OCI-LY3 (cell line): ENCODE measurements around the gene TMEM185A.
A peak's percentile ranks its signal among the peaks of the same experiment; 100 is the strongest.
"Not testable (repeated sequence)": the region's sequence is repeated elsewhere in the genome, so short reads cannot be mapped to it uniquely, and the experiment has no call there.

Experiments
- H2AFZ ChIP-seq: fragments of 200-600, 300-600 bp; shearing (Covaris generic); 2 replicates; pipeline ENCODE4 v1.6.0; 2014; ENCODE audit warnings: antibody characterized with exemption, low read depth, low read length
- H3K27ac ChIP-seq: fragments of 200-600, 300-600 bp; sonication (generic); 2 replicates; pipeline ENCODE4 v1.5.1; 2014; ENCODE audit warnings: mild to moderate bottlenecking, low read length, moderate library complexity, mixed read lengths
- H3K27me3 ChIP-seq: fragments of 200-600, 300-600 bp; sonication (generic); 2 replicates; pipeline ENCODE4 v1.6.1; 2014; ENCODE audit warnings: low read depth, low read length, mixed read lengths
- H3K36me3 ChIP-seq: fragments of 200-600, 300-600 bp; sonication (generic); replicated peaks from 2 replicates; pipeline ENCODE3; 2014; ENCODE audit warnings: low read depth, low read length, mixed read lengths
- H3K4me1 ChIP-seq: fragments of 300-600, 200-600 bp; sonication (generic); 2 replicates; pipeline ENCODE4 v1.6.1; 2014; ENCODE audit warnings: low read length, mixed read lengths
- H3K4me2 ChIP-seq: fragments of 200-600, 300-600 bp; sonication (generic); 2 replicates; pipeline ENCODE4 v1.6.1; 2014; ENCODE audit warnings: low read length, mixed read lengths
- H3K4me3 ChIP-seq: fragments of 300-600, 200-600 bp; sonication (generic); 2 replicates; pipeline ENCODE4 v1.5.1; 2014; ENCODE audit warnings: antibody characterized with exemption, mild to moderate bottlenecking, low read length, moderate library complexity
- H3K79me2 ChIP-seq: fragments of 300-600, 200-600 bp; shearing (Covaris generic); 2 replicates; pipeline ENCODE4 v1.6.1; 2014; ENCODE audit warnings: mild to moderate bottlenecking, low read length, mixed read lengths
- H3K9ac ChIP-seq: fragments of 300-600, 200-600 bp; shearing (Covaris generic); 2 replicates; pipeline ENCODE4 v1.6.0; 2014; ENCODE audit warnings: mild to moderate bottlenecking, low read length, moderate library complexity
- H3K9me3 ChIP-seq: fragments of 200-600, 300-600 bp; shearing (Covaris generic); 2 replicates; pipeline ENCODE4 v1.6.1; 2014; ENCODE audit warnings: low read length, mixed read lengths; ENCODE audit not compliant: insufficient read depth
- H4K20me1 ChIP-seq: fragments of 200-600, 300-600 bp; sonication (generic); 2 replicates; pipeline ENCODE4 v1.6.1; 2016; ENCODE audit warnings: low read length, mixed read lengths; ENCODE audit not compliant: insufficient read depth
- EZH2phosphoT487 ChIP-seq: fragments of 200-600 bp; shearing (Covaris generic); IDR thresholded peaks from 2 replicates; pipeline ENCODE4 v1.6.1; 2018; ENCODE audit warnings: antibody characterized with exemption, mixed run types, low read depth
- TF ChIP-seq, protein P1 (sequence below): fragments of 200-600, 300-600 bp; sonication (generic); IDR thresholded peaks from 2 replicates; pipeline ENCODE4 v1.5.1; 2014; ENCODE audit warnings: antibody characterized with exemption, low read length, low read depth

Gene TMEM185A

DNA sequence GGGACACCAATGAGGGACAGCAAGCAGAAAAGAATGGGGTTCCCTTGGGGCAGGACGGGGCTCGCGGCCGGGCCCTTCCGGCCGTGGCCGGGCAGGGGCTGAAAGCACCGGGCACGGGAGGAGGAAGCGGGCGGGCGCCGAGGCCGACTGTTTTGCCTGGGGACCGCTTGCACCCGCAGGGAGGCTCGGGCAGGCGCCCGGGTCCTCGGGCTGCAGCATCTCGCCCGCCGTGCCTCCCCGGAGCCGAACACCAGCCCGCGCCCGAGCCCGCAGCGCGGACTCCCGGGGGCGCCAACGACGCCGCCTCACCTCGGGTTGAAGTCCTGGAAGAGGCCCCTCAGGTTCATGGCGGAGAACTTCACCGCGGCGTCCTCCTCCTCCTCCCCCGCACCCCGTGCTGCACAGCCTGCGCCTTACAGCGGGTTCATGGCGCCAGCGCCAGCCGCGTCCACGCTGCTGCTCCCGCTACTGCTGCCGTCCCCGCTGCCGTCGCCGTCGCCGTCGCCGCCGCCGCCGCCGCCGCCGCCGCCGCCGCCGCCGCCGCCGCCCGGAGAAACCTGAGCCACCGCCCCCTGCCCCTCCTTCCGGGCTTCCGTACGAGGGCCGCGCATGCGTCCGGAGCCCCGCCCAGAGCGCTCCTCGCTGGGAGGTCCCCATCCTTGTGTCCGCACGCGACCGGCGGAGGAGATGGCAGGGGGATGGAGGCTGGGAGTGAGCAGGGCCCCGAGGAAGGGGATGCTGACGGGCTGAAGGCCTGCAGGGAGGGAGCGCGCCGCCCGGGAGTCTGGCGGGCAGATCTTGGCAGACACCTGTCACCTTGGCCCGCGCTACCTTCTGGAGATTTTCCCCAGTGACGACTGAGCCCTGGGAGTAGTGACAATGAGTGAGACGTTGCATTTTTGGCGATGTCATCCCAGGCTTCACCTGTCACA, at the start of gene TMEM185A:
TMEM185A (minus strand) TSS at position 559 of the 932 bp plus-strand sequence; CDS start at position 347, 212 bp downstream.
- H3K27ac ChIP-seq: no peak within 1 kb of the TSS
- H2AFZ ChIP-seq: peak within 1 kb of the TSS; percentile 86
- H4K20me1 ChIP-seq: peaks cover 17% of the 10 kb centered on the region; the same call in 1 of the 2 replicates
- H3K9me3 ChIP-seq: no peaks in the 10 kb centered on the region
- H3K9ac ChIP-seq: peak within 1 kb of the TSS; percentile 78
- peaks cover 7% of the 10 kb centered on the region; the same call in 1 of the 2 replicates for H3K4me1 ChIP-seq
- H3K36me3 ChIP-seq: no peaks in the 10 kb centered on the region
- peak within 1 kb of the TSS; percentile 98 for H3K4me3 ChIP-seq
- no peak for TF ChIP-seq EZH2phosphoT487
- TF ChIP-seq, protein P1, sequence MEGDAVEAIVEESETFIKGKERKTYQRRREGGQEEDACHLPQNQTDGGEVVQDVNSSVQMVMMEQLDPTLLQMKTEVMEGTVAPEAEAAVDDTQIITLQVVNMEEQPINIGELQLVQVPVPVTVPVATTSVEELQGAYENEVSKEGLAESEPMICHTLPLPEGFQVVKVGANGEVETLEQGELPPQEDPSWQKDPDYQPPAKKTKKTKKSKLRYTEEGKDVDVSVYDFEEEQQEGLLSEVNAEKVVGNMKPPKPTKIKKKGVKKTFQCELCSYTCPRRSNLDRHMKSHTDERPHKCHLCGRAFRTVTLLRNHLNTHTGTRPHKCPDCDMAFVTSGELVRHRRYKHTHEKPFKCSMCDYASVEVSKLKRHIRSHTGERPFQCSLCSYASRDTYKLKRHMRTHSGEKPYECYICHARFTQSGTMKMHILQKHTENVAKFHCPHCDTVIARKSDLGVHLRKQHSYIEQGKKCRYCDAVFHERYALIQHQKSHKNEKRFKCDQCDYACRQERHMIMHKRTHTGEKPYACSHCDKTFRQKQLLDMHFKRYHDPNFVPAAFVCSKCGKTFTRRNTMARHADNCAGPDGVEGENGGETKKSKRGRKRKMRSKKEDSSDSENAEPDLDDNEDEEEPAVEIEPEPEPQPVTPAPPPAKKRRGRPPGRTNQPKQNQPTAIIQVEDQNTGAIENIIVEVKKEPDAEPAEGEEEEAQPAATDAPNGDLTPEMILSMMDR: no peak
- H3K27me3 ChIP-seq: peaks cover 6% of the 10 kb centered on the region; the same call in 1 of the 2 replicates
- peak within 1 kb of the TSS; percentile 96 for H3K4me2 ChIP-seq
- peaks cover 41% of the 10 kb centered on the region for H3K79me2 ChIP-seq

GRCh38 chrX:149681182-149681581, 49.6 kb upstream of the TMEM185A start:
- Histone ChIP-seq H3K9me3 (no peaks in the 10 kb centered on the region), H3K79me2 (no peaks in the 10 kb centered on the region), H3K9ac (no peak overlapping the region), H2AFZ (no peak overlapping the region), H3K4me2 (no peak overlapping the region), H4K20me1 (no peaks in the 10 kb centered on the region), H3K4me1 (no peaks in the 10 kb centered on the region), H3K27me3 (no peaks in the 10 kb centered on the region), H3K36me3 (no peaks in the 10 kb centered on the region), H3K4me3 (no peak overlapping the region), H3K27ac (no peak overlapping the region)
- no peak for TF ChIP-seq EZH2phosphoT487
- TF ChIP-seq, protein P1: no peak

- not testable (repeated sequence) for H3K4me1 ChIP-seq, H2AFZ ChIP-seq, H4K20me1 ChIP-seq, H3K9me3 ChIP-seq, H3K27me3 ChIP-seq, H3K36me3 ChIP-seq, H3K4me2 ChIP-seq, H3K9ac ChIP-seq, H3K79me2 ChIP-seq, H3K4me3 ChIP-seq, H3K27ac ChIP-seq
These were observed 47.6 kb upstream of the TMEM185A start for GRCh38 chrX:149679164-149679678.

DNA sequence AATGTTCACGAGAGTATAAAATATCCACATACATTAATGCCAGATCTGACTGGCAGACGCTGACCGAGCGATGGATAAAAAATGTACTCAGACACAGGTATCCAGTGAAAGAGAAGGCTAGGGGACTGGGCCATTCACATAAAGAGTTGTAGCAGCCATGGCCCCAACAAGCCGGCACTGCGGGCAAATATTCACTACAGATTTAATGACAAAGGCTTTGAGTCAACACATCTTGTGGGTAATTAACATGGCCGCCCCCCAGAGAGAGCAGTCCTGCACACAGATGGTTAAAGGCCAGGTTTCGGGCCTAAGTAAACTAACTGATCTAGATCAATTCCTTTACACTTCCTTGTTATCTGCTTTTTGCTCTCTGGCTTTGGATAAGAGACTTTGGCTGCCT, 44.0 kb upstream of the TMEM185A start:
- not testable (repeated sequence) for H3K9ac ChIP-seq, H3K36me3 ChIP-seq, H3K4me2 ChIP-seq, H3K4me1 ChIP-seq, H3K79me2 ChIP-seq, H2AFZ ChIP-seq, H4K20me1 ChIP-seq, H3K27me3 ChIP-seq, H3K4me3 ChIP-seq, H3K27ac ChIP-seq, H3K9me3 ChIP-seq

- H3K4me1 ChIP-seq, H3K79me2 ChIP-seq, H3K36me3 ChIP-seq, H3K27ac ChIP-seq, H2AFZ ChIP-seq, H3K4me2 ChIP-seq, H3K9me3 ChIP-seq, H4K20me1 ChIP-seq, H3K4me3 ChIP-seq, H3K9ac ChIP-seq, H3K27me3 ChIP-seq: not testable (repeated sequence)
These were observed 43.5 kb upstream of the TMEM185A start for GRCh38 chrX:149675088-149675487.

DNA sequence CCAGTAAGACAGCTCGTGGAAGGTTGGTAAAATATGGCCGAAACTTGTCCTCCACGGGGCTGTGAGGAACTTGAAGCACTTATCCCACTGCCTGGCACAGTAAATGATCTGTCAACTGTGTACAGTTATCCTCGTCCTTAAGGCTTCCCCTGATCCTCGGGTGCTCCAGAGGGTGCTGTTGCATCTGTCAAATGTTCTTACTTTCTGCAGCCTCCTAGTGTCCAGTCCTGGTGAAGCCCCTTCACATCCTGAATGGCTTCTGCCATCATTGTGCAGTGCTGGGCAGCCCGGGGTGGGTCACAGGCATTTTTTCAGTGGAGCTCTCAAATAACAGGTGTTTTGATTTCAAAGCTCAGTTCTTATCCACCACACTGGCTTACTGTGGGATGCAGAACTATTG, 29.0 kb upstream of the TMEM185A start:
- not testable (repeated sequence) for H3K4me2 ChIP-seq, H3K27ac ChIP-seq

DNA sequence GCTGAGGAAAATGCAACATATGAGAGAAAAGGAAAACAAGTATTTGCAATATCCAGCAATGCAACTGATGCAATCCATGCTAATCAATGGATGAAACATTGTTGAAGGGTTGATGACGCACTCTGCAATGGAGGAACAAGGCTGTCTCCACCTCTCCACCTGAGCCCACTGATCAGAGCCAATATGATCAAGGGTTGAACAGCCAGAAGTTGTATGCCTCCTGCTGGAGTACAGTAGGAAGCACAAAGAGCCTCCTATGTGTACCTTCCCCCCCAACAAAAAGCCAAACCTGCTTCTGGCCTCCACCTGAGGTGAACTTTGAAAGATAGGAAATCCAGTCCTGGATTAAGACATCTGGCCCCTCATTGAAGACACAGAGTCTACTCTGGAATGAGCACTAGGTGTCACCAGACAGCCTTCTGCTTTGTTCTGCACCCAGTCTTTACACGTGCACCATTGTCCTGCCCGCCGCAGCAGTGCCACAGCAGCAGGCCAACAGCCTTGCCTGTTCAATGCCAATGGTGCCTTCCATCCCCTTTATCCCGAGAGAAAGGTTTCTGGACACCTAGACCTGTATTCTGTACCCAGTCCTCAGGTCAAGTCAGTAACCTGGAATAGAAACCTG, 24.8 kb upstream of the TMEM185A start:
- not testable (repeated sequence) for H3K27me3 ChIP-seq, H3K4me2 ChIP-seq, H2AFZ ChIP-seq, H3K36me3 ChIP-seq, H4K20me1 ChIP-seq, H3K4me3 ChIP-seq, H3K27ac ChIP-seq, H3K9ac ChIP-seq, H3K79me2 ChIP-seq, H3K4me1 ChIP-seq, H3K9me3 ChIP-seq

More for the DNA sequence above, 29.0 kb upstream of the TMEM185A start:
- not testable (repeated sequence) for H3K27me3 ChIP-seq, H3K9ac ChIP-seq, H2AFZ ChIP-seq, H3K79me2 ChIP-seq, H3K4me1 ChIP-seq, H3K9me3 ChIP-seq, H3K36me3 ChIP-seq, H4K20me1 ChIP-seq, H3K4me3 ChIP-seq
